OCI-LY3 (cell line): ENCODE measurements around the gene LPCAT1.
"Not testable (repeated sequence)": the region's sequence is repeated elsewhere in the genome, so short reads cannot be mapped to it uniquely, and the experiment has no call there.

ENCODE experiments used
- EZH2phosphoT487 ChIP-seq: fragments of 200-600 bp; shearing (Covaris generic); IDR thresholded peaks from 2 replicates; pipeline ENCODE4 v1.6.1; 2018; ENCODE audit warnings: antibody characterized with exemption, mixed run types, low read depth
- TF ChIP-seq, protein P1 (sequence below): fragments of 200-600, 300-600 bp; sonication (generic); IDR thresholded peaks from 2 replicates; pipeline ENCODE4 v1.5.1; 2014; ENCODE audit warnings: antibody characterized with exemption, low read length, low read depth

DNA sequence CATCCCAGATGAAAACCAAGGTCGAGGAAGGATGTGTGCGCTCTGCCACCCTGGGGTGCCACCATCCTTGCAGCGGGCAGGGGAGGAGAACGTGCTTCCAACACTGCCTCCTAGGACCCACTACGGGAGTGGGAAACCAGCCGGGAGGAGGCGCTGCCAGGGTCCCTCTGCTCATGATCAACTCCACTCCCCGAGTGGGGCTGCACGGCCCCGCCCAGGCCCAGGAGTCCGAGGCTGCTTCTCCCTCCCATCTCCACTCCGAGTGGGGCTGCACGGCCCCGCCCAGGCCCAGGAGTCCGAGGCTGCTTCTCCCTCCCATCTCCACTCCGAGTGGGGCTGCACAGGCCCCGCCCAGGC lies 48.2 kb downstream of the LPCAT1 start:
- TF ChIP-seq, protein P1, sequence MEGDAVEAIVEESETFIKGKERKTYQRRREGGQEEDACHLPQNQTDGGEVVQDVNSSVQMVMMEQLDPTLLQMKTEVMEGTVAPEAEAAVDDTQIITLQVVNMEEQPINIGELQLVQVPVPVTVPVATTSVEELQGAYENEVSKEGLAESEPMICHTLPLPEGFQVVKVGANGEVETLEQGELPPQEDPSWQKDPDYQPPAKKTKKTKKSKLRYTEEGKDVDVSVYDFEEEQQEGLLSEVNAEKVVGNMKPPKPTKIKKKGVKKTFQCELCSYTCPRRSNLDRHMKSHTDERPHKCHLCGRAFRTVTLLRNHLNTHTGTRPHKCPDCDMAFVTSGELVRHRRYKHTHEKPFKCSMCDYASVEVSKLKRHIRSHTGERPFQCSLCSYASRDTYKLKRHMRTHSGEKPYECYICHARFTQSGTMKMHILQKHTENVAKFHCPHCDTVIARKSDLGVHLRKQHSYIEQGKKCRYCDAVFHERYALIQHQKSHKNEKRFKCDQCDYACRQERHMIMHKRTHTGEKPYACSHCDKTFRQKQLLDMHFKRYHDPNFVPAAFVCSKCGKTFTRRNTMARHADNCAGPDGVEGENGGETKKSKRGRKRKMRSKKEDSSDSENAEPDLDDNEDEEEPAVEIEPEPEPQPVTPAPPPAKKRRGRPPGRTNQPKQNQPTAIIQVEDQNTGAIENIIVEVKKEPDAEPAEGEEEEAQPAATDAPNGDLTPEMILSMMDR = not testable (repeated sequence)
- not testable (repeated sequence) for TF ChIP-seq EZH2phosphoT487
